ENCODE measurements around the gene DLL4. TPM values are rescaled to one million over a fixed set of nuclear protein-coding genes. Genes with fewer than 3 reads are reported as not detected.

The DLL4 gene
- total and polyA plus RNA-seq, 9 donors, result 2.6 to 15.7 (median 7.9) TPM

DNA sequence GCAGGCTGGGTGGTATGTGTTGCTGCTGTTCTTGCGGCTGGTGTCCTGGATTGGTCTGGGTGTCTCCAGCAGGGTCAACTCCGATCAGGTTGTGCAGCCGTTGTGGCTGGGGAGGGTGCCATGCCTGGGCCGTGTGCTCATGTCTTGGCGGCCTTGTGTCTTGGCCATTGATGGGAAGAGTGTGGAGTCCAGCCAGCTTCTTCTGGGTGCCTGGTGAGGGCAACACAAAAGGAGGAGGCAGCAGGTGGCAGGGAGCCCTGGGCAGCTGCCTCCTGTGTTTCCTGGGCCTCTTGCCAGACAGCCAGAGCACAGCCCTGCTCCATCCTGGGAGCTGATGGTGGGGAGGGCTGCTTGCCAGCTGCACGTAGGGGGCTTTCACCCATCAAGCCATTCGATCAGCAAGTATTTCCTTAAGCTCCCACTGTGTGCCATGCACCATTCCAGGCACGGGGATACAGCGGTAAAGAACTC lies 28.5 kb downstream of the DLL4 start:
- Histone ChIP-seq H3K9me3 (no peaks in the 10 kb centered on the region), H3K4me3 (no peak overlapping the region), H3K27me3 (no peaks in the 10 kb centered on the region), H3K36me3 (no peaks in the 10 kb centered on the region), H3K4me1 (ENCODE audit: insufficient read depth) (peaks cover 3% of the 10 kb centered on the region), H3K27ac (no peak overlapping the region)
- DNase-seq, result no peak
- 71 to 79% (median 73%) methylated on average over 9 of the region's 9 CpGs for WGBS, 3 donors
- no peak for TF ChIP-seq POLR2A (IDR thresholded peaks at IDR 0.05)
- intact Hi-C loops (cut with DNase I), result no loop called here

DNA sequence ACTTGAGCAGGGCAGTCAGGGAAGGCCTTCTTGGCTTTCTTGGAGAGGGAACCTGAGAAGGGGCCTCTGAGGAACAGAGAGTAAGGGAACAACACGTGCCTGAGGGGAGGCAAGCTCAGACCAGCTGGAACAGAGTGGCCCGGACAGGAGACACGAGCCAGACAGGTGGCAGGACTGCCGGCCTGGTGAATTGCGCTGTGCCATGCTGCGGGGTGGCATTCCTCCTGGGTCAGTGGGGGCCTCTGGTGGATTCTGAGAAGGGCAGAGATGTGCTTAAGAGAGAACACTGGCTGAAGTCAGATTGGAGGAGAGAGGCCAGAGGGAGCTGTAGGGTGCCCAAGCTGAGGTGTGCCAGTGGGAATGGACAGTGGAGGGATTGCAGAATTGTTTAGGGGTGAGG lies 29.0 kb downstream of the DLL4 start:
- no peak for DNase-seq
- intact Hi-C loops (cut with DNase I), result no loop called here
- no peak for TF ChIP-seq POLR2A (IDR thresholded peaks at IDR 0.05)
- TF ChIP-seq, protein P1, sequence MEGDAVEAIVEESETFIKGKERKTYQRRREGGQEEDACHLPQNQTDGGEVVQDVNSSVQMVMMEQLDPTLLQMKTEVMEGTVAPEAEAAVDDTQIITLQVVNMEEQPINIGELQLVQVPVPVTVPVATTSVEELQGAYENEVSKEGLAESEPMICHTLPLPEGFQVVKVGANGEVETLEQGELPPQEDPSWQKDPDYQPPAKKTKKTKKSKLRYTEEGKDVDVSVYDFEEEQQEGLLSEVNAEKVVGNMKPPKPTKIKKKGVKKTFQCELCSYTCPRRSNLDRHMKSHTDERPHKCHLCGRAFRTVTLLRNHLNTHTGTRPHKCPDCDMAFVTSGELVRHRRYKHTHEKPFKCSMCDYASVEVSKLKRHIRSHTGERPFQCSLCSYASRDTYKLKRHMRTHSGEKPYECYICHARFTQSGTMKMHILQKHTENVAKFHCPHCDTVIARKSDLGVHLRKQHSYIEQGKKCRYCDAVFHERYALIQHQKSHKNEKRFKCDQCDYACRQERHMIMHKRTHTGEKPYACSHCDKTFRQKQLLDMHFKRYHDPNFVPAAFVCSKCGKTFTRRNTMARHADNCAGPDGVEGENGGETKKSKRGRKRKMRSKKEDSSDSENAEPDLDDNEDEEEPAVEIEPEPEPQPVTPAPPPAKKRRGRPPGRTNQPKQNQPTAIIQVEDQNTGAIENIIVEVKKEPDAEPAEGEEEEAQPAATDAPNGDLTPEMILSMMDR (IDR thresholded peaks at IDR 0.05), result no peak
- TF ChIP-seq EP300 (IDR thresholded peaks at IDR 0.05), result no peak
- H3K9me3 ChIP-seq, result no peaks in the 10 kb centered on the region
- no peaks in the 10 kb centered on the region for H3K36me3 ChIP-seq
- 92 to 94% (median 93%) methylated on average over 6 of the region's 6 CpGs for WGBS, 3 donors
- H3K27ac ChIP-seq, result no peak overlapping the region
- no peaks in the 10 kb centered on the region for H3K27me3 ChIP-seq
- H3K4me3 ChIP-seq, result no peak overlapping the region
- H3K4me1 ChIP-seq (ENCODE audit: insufficient read depth), result peaks cover 3% of the 10 kb centered on the region

DNA sequence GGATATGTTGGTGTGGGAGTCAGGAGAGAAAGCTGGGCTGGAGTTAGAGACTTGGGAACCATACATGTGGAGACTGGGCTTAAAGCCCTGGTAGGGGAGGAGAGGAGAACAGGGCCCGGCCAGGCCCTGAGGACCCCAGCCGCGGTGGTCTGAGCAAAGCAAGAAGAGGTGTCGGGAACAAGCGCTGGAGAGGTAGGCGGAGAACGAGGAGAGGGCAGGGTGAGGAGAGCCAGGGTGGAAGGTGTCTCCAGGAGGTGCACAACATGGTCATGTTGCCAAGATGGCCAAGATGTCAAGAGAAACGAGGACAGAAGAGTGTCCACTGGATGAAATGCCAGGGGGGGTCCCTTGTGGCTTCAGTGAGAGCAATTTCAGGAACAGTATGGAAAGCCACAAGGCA lies 29.6 kb downstream of the DLL4 start:
- Histone ChIP-seq H3K9me3 (no peaks in the 10 kb centered on the region), H3K4me3 (no peak overlapping the region), H3K36me3 (no peaks in the 10 kb centered on the region), H3K4me1 (ENCODE audit: insufficient read depth) (peaks cover under 1% of the 10 kb centered on the region), H3K27ac (no peak overlapping the region), H3K27me3 (no peaks in the 10 kb centered on the region)
- no peak for DNase-seq
- intact Hi-C loops (cut with DNase I), result no loop called here
- TF ChIP-seq EP300 (IDR thresholded peaks at IDR 0.05) (no peak), POLR2A (IDR thresholded peaks at IDR 0.05) (no peak)
- TF ChIP-seq, protein P1 (IDR thresholded peaks at IDR 0.05), result no peak
- 90 to 96% (median 91%) methylated on average over 8 of the region's 8 CpGs for WGBS, 3 donors

DNA sequence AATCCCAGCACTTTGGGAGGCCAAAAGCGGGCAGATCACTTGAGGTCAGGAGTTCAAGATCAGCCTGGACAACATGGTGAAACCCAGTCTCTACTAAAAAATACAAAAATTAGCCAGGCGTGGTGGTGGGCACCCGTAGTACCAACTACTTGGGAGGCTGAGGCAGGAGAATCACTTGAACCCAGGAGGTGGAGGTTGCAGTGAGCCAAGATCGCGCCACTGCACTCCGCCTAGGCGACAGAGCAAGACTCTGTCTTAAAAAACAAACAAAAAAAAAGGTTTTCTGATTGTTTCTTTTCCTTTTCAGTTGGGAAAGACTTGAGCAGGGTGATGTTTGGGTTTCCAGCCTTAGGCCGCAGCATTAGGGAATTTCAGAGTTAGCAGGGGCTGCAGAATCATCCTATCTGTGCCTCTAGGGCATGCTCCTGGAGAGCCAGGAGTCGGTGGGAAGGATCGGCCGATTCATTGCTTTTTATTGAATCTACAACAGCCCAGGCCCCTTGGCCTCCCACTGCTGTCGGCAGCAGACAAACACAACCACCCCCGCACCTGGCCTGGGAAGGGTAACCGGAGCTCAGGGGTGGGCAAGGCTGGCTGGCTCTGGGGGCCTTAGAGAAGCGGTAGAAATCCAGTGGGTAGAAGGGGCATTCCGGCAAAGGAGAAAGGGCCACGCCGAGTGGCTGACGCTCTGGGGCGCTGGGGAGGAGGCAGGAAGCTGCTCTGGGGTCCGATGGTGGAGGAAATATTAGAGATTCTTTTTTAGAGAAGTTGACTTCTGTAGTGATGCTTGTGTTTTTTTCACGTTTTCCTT lies 30.4 kb downstream of the DLL4 start:
- no peak overlapping the region for H3K27ac ChIP-seq
- intact Hi-C loops (cut with DNase I), result no loop called here
- no peak overlapping the region for H3K4me3 ChIP-seq
- 48 to 64% (median 48%) methylated on average over 22 of the region's 22 CpGs for WGBS, 3 donors
- no peaks in the 10 kb centered on the region for H3K4me1 ChIP-seq (ENCODE audit: insufficient read depth)
- no peaks in the 10 kb centered on the region for H3K27me3 ChIP-seq
- no peaks in the 10 kb centered on the region for H3K36me3 ChIP-seq
- no peaks in the 10 kb centered on the region for H3K9me3 ChIP-seq
- TF ChIP-seq EP300 (IDR thresholded peaks at IDR 0.05) (no peak), POLR2A (IDR thresholded peaks at IDR 0.05) (no peak)
- TF ChIP-seq, protein P1 (IDR thresholded peaks at IDR 0.05), result no peak
- no peak for DNase-seq

Data from ovary (tissue), 9 donors.